ENCODE measurements around the gene AKAP17A. TPM values are rescaled to one million over a fixed set of nuclear protein-coding genes. Genes with fewer than 3 reads are reported as not detected.

The AKAP17A gene
- total and polyA plus RNA-seq, 9 of the 15 experiments (the other 6 are each of a cell fraction or from before 2014, with no cell fraction given), result 1.2 to 29.5 (median 8.2) TPM

- TF ChIP-seq FOXA3 (CRISPR knock-in tag; conservative IDR thresholded peaks at IDR 0.05 in 1 of 2, IDR thresholded peaks at IDR 0.05 in 1 of 2) (0 out of 4 replicates have a peak, but pooled peaks of 1 of the 2 experiments have one; percentile 15), SPI1 (IDR thresholded peaks at IDR 0.05; ENCODE audit: borderline replicate concordance, low read depth, low read length) (no peak), ZNF518B (CRISPR knock-in tag; IDR thresholded peaks at IDR 0.05) (no peak), ADNP (tag; IDR thresholded peaks at IDR 0.05) (no peak), CHD7 (IDR thresholded peaks at IDR 0.05; ENCODE audit: low read depth, low read length) (no peak), SMARCB1 (IDR thresholded peaks at IDR 0.05; ENCODE audit: insufficient read length, low read depth) (no peak), ZNF174 (CRISPR knock-in tag; IDR thresholded peaks at IDR 0.05) (no peak), KDM1A (IDR thresholded peaks at IDR 0.05) (no peak), VEZF1 (CRISPR knock-in tag; IDR thresholded peaks at IDR 0.05) (peak; percentile 53; the same call in 1 of the 2 replicates), ZNF77 (CRISPR knock-in tag; IDR thresholded peaks at IDR 0.05) (no peak)
Measured at GRCh38 chrX:1564750-1565683, 26.4 kb upstream of the AKAP17A start (continued).
